Midbrain (tissue), 1 donor: ENCODE results near the gene SARDH.

Experiments used
- DNase-seq: peaks from one replicate; lab custom pipeline; 2025; lab: John Stamatoyannopoulos, UW

Gene SARDH

DNA sequence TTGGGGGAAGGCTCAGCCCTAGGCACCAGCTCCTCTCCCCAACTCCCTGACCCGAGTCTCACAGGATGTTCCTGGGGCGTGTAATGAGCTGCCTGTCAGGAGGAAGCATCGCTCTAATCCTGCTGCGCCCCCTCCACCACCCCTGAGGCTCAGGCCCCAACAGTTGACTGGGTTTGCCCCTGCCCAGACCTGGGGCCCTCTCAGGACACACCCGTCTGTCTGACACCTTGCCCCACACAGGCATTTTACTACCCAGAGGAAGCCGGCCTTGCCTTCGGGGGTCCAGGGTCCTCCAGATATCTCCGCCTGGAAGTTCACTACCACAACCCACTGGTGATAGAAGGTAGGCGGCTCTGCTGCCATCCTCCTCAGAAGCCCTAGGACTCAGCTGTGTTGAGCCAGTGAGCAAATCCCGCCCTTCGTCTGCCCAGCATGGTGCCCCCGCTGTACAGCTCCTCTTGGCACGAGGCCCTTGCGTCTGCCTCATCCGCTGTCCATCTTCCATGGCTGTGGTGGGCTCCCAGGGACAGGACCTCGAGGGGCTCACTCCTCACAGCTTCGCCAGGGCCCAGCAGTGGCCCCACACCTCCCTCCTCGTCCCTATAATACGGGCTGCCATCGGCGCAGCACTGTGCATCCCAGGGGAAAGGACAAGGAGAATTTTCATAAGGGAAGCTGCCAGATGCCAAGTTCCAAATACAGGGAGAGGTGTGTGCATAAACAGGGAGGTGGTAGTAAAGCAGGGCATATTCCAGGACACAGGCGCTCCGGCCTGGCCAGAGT lies 94.0 kb downstream of the SARDH start:
- DNase-seq = no peak

DNA sequence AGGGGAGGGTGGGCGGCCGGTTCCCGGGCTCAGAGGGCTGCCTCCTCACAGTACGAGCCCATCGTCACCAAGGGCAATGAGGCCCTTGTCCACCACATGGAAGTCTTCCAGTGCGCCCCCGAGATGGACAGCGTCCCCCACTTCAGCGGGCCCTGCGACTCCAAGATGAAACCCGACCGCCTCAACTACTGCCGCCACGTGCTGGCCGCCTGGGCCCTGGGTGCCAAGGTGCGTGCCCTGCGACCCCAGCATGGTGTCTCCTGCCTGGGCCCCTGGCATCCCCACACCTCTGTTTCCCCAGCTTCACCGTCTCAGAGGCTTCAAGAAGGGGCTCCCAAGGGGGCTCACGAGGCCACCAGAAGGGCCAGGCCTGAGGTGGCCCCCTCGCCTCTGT lies 94.8 kb downstream of the SARDH start:
- no peak for DNase-seq

DNA sequence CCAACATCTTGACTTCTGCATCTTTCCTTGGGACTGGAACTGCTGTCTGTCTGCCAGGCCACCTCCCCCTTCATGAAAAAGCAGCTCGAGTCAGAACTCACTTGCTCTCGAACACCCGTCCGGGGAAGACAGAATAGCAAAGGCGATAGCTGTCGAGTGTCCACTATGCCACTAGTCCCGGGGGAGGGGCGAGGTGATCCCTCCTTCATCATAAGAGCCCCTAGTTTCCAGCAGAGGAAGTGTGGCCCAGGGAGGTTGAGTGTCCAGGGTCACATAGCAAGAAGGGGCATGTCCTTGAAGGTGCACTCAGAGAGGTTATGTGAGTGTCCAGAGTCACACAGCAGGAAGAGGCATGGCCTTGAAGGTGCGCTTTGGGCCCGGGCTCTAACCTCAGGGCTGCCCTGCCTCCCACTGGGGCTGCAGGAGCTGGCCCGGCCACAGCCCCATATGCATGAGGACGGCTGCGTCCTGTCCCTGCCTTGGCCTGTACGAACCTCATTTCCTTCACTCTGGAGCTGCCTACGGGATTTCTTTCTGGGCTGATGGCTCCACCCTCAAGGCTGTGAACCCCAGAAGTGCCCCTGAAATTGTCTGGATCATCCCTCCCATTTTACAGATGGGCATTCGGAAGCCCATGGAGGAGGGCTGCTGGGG lies 95.3 kb downstream of the SARDH start:
- DNase-seq = no peak

DNA sequence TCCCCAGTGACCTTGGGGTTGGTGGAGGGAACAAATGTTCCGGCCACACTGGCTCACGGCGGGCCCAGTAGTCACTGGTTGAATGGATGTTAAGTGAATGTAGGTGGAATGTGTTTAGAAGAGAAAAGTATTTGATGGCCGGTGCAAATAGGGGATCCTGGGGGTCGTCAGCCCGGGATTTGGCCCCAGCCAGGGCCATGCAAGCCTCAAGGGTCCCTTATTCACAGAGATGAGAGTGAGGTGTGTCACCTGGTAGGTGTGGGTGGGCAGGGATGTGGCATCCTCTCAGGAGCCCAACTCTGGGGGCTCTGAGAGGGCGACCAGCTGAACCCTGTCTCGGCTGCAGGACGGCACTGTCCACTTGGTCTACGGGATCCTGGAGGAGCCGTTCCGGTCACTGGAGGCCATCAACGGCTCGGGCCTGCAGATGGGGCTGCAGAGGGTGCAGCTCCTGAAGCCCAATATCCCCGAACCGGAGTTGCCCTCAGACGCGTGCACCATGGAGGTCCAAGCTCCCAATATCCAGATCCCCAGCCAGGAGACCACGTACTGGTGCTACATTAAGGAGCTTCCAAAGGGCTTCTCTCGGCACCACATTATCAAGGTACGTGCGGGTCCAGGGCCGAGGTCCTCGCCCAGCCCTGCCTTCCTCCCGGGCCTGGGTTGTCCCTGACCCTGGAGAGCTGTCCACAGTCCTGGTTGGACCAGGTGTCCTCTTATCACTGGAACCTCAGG lies 96.1 kb downstream of the SARDH start:
- no peak for DNase-seq

DNA sequence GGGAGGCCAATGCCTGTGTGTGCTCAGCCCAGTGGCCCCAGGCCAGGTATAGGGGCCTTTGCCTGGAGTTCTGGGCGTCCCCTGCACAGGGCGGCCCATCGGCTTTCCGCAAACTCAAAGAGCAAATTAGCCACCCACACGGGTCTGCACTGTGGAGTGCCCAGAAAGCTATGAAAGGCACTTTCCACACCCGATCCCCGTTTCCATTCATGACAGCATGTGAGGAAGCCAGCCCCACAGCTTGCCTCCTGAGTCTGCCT lies 96.8 kb downstream of the SARDH start:
- no peak for DNase-seq

DNA sequence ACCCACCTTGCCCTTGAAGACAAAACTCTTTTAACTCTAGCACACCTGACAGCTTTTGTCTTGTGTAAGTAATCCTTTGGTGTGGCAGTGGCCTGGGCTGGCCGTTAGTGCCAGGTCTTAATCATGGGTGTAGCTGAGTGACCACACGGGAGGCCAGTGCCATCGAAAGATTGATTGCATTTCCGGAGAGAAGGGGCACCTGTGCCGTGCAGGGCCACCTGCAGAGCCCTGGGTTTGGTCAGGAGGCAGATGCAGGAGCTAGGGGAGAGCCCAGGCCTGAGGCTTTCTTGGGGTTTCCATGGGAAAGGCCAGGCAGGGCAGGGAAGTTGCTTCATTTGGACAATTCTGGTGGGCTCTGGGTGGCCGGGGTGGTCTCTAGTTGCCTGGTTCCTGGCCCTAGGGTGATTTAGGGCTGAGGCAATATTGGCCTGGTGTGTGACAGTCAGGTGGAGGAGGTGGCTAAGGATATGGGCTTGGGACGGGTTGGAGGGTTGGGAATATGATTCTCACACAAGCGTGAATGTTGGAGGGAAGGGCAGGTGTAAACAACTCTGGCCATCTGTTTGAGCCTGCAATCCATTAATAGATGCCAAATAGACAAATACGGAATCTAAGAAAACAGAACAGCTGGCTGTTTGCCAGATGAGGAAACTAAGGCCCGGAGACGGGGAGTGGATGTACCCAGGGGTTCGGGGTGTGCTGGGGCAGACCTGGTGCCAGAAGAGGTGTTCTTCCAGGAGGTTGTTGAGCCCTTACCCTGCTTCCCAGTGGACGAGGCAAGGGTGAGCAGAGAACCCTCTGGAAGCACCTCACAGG lies 97.4 kb downstream of the SARDH start:
- no peak for DNase-seq

DNA sequence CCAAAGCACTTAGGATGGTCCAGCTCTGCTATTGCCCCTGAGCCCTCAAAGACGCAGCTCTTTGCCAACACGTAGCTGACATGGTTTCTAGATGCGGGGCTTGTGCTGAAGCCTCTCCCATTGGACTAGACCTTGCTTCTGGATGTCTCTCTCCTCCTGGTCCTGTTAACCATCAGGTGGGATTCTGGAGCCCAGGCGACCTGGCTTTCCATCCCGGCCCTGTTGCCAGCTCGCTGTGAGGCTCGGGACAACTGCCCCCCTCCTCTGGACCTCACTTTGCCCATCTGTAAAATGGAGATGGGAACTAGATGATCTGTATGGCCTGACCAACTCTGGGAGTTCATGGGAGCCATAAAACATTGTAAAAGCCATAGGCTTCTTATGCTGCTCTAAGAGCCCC lies 98.0 kb downstream of the SARDH start:
- no peak for DNase-seq

DNA sequence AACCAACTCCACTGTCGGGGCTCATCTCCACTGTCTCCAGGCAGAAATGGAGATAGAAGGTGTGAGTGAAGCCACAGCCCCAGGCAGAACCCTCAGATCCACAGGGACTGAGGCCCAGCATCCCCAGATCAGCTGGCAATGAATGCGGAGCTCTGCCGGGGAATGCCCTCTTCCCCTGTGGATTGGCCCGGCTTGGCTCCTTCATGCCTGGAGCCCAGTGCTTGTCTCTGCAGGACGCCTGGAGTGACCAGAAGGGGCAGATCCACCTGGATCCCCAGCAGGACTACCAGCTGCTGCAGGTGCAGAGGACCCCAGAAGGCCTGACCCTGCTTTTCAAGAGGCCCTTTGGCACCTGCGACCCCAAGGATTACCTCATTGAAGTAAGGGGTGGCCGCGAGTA lies 98.5 kb downstream of the SARDH start:
- no peak for DNase-seq

DNA sequence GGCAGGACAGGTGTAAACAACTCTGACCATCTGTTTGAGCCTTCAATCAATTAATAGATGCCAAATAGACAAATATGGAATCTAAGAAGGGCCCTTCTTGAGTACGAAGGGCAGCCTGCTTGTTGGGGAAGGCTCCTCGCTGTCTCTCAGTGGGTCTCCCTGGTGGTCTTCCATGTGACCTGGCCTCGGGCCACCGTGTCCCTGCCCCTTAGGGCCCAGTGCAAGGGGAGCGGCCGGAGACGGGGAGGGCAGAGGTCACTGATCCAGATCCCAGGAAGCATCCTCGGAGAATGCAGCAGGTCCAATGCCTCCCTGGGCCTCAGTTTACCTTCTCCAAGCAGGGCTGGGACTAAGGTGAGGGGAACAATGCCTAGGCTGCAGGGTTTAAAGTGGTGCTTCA lies 99.4 kb downstream of the SARDH start:
- no peak for DNase-seq

DNA sequence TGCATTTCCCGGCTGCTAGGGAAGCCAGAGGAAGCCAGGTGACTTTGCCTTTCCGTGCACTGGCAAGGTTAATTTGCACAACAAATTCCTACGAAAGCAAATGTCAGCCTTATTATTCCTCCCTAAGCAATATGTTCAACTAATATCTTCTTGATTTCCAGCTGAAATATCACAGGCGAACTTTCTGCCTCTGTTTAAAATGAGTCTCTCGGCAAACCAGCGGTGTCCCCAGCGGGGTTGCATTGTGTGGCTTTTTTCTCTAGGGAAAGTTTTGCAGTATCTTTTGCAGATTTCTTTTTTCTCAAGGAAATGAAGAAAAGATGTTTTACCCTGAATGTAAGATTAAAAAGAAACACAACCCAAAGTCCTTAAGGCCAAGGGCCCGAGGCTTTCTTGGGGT lies 100.1 kb downstream of the SARDH start:
- DNase-seq = no peak

DNA sequence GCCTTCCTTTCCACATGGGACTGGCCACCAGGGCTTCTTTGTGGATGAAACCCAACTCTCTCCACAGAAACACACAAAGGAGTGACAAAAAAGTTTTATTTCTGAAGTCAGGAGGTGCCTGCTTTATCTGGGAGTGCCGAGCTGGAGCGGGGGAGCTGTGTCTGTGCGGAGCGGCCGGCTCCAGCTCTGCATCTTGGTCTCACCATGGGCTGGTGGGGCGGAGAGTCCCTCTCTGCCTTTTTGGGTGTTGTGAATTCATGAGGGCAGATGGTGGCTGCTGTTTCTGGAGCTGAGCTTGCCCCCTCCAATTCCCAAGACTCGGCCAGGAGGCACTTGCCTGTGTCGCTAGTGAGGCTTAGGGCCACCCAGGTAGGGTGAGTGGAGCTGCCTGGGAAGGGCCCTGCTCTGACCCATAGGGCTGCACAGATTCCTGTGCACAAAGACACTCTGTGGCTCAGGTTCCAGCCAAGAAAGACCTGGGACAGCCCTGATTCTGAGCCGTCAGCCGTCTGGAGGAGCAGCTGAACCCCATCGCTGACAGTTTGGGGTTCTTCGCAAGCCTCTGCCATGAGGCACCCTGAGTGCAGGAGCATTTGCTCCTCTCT lies 100.6 kb downstream of the SARDH start:
- DNase-seq = no peak

DNA sequence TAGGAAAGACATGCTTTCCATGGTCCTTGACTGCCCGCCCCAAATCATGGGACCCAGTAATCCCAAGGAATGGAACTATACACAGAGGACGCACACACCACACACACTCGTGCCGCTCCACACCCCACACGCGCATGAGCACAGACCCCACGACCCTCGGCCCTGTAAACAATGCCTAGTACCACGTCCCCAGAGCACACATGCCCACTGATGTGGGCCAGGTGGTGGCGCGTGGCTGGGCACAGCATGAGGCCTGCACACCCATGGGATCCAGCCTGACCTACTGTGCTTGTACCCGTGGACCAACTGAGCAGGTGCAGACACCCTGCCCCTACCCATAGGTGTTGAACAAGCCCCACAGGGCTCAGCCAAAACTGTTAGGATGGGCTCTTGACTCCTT lies 101.2 kb downstream of the SARDH start:
- no peak for DNase-seq

DNA sequence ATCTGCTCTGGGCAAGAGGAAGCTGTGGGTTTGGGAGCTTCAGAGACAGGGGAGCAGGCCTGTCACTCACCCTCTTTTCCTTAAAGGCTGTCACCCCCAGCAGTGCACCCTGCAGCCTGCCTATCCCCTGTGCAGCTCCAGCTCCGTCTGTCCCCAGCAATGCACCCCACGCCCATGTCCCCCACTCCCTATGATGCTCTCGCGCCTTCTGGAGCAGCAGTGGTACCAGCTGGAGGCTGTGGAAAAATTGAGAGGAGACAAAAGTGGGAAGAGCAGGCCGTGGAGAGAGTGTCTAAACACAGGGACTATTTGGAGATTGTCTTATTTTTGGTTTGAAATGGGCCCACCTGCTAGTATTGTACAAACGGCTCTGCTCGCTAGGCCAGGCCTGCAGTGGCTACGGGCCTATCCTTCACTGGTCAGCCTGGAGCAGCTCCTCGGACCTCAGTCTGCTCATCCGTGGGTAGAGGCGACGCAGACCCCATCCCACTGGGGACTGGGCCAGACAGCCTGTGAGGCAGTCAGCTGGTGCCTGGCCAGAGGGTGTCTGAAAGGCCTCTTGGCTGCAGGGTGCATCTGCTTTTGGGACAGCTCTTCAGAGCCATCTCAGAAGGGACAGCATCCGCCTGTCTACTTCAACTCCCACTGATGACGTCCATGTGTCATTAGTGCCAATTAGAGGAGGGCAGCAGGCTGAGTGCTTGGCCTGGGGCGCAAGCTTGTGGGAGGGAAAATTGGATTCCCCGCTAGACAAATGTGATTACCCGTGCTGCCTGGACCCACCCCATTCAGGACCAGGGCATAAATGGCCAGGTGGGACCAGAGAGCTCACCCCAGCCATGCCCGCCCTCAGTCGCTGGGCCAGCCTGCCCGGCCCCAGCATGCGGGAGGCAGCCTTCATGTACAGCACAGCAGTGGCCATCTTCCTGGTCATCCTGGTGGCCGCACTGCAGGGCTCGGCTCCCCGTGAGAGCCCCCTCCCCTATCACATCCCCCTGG lies 102.3 kb downstream of the SARDH start, which contains the start of gene DBH:
Gene DBH (plus strand): TSS at position 831 of the 999 bp plus-strand sequence. CDS start 9 bp downstream, at position 840.
- DNase-seq = no peak

DNA sequence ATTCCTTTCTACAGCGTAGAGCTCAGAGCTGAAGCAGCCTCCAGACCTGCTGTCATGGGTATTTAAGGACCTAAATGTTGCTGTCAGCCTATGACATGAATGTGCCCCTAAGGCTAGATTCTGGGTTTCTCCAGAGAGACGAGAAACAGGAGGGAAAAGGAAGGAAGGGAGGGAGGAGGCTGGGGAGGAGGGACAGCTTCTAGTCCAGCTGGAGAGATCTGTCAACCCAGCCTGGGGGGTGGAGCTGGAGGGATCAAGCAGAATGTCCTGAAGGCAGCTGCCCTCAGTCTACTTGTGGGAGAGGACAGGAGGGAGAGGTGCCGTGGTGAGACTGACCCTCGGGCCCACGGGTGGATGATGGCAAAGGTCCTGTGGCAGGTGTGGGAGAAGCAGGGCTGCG lies 103.1 kb downstream of the SARDH start:
- DNase-seq = no peak

DNA sequence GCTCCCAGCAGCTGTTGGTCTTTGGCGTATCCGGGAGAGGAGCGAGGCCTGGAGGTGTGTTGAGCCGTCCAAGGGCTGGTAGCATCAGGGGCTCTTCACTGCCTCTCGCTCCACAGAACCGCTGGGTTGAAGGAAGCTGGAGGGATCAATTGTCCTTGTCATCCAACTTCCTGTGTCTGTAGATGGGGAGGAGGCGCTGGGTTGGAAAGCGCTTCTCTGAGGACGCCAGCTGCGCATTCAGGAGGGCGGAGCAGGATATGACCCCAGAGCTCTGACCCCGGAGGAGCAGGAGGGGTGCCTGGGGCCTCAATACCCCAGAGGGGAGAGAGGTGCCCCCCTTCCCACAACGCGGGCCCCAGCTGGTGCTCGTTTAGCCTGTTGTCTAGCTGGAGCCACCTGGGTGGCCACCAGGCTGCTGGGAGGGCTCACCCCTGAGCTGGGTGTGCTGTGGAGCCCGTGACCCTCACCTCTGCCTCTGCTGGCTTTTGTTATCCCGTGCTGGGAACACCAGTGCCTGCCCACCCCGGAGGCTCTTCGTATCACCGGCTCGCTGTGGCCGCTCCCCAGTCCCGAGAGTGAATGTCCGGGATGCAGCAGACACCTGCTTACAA lies 104.0 kb downstream of the SARDH start:
- DNase-seq = no peak

DNA sequence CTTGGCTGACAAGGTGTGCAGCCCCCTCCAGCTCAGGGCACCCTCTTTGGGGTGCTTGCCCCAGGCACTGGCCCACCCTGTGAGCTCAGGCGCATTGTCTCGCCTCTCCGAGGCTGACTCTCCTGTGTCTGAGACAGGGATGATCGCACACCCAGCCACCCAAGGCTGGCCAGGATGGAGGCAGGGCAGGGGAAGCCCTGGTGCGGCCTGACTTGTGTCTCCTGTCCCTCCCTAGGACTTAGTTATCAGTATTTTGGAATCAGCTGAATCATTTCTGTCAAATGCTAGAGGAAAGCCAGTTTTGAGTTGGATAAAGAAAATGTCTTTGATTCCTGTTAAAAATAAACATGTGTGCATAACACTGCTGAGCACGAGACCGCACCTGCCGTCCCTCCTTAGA lies 104.5 kb downstream of the SARDH start:
- no peak for DNase-seq

DNA sequence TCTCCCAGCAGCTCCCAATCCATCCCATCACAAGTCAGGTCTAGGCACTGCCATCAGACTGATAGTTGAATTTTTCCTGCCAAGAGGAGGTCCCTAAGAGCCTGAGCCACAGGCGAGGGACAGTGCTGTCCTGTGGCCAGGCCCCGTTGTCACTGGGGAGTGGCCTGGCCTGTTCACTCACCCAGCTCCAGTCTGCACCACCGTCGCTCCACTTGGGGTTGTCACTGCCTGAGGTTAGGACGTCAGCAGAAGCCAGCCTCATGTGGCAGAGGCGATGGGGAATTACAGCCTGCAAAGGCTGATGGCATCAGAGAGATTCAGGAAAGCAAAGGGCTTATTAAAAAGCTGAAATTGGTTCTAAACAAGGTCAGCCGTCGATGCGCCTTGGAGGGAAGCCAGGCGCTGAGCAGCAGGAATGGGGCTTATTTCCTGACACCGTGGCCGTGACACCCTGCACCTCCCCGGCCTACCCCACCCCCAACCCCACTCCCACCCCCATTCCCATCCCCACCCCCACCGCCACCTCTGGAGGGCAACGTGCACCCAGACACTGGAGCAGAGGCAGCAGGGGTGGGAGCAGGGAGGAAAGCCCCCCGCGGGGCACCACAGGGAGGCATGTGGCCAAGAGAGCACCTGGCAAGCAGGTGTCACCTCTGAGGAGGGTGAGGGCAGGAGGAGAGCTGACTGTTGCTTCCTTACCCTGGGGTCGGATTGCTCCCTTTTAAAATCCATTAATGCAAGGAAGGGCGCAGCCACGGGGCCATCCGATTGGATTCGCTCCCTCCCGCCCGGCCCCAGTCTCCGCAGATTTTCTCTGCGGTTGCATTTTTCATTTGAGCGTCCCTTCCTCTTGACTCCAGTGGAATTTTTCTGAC lies 105.1 kb downstream of the SARDH start:
- DNase-seq = no peak

DNA sequence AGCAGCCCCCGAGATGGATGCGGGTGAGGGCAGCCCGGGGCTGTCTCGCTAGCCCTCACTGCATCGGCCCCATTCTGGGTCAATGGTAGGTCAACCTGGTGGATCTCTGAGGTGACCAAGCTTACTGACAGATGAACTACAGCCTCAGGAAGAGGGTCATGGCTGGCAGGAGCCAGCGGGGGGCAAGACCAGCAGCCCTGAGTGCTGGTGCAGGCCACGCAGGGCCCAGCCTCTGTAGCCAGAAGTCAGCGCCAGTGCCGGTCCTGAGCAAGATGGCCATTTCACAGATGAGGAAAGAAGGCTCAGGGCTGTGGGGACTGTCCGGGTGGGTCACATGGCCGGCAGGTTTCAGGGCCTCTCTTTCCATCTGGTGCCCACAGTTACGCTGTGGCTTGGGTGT lies 107.0 kb downstream of the SARDH start:
- DNase-seq = no peak
